Mammary epithelial cell (primary cell): Measurements from ENCODE around the gene SH3BP5L.

ENCODE experiments used
- EZH2 ChIP-seq: IDR thresholded peaks from 2 replicates; pipeline ENCODE4 v1.6.1; 2012; ENCODE audit warnings: low read length, inconsistent platforms, borderline replicate concordance
- TF ChIP-seq, protein P1 (sequence below), 2 donors: IDR thresholded peaks in 1 of 2; conservative IDR thresholded peaks in 1 of 2; 2 replicates each; pipeline ENCODE4 v1.5.1; 2011 to 2012; ENCODE audit warnings: inconsistent platforms in 2 of 2, low read length in 2 of 2, mild to moderate bottlenecking in 2 of 2, control low read depth in 1 of 2, low read depth in 1 of 2; ENCODE audit not compliant: insufficient read depth in 1 of 2; ENCODE audit errors: extremely low read depth in 1 of 2

DNA sequence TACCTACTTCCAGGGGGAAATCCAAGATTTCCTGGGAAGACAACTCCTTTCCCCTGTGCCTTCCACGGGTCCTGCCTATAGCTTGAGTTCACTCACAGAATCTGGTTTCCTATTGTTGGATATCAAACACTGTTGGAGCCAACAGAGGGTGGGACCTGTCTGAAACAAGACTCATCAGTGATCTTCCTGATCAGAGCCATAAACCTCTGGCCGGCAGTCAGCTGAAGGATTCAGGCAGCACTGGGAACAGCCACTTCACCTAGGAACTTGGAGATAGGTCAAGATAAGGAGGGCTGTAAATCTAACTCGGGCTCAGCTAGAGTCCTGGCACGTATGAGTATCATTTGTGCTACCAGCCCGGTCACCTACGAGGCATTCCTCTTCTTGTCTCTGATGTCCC, 23.3 kb downstream of the SH3BP5L start:
- TF ChIP-seq, protein P1, sequence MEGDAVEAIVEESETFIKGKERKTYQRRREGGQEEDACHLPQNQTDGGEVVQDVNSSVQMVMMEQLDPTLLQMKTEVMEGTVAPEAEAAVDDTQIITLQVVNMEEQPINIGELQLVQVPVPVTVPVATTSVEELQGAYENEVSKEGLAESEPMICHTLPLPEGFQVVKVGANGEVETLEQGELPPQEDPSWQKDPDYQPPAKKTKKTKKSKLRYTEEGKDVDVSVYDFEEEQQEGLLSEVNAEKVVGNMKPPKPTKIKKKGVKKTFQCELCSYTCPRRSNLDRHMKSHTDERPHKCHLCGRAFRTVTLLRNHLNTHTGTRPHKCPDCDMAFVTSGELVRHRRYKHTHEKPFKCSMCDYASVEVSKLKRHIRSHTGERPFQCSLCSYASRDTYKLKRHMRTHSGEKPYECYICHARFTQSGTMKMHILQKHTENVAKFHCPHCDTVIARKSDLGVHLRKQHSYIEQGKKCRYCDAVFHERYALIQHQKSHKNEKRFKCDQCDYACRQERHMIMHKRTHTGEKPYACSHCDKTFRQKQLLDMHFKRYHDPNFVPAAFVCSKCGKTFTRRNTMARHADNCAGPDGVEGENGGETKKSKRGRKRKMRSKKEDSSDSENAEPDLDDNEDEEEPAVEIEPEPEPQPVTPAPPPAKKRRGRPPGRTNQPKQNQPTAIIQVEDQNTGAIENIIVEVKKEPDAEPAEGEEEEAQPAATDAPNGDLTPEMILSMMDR (conservative IDR thresholded peaks at IDR 0.05 in 1 of 2, IDR thresholded peaks at IDR 0.05 in 1 of 2; ENCODE audit: extremely low read depth in 1 of 2, insufficient read depth in 1 of 2, low read depth in 1 of 2, low read length in 2 of 2): no peak
- no peak for TF ChIP-seq EZH2
